OCI-LY7 (cell line): Measurements from ENCODE around the gene RC3H1.

ENCODE experiments used
- EZH2phosphoT487 ChIP-seq: fragments of 200-600 bp; sonication (generic); IDR thresholded peaks from 2 replicates; pipeline ENCODE4 v1.6.1; 2018; ENCODE audit warnings: low read depth, borderline replicate concordance, mild to moderate bottlenecking, mixed run types, antibody characterized with exemption, low read length, moderate library complexity, mixed read lengths
- TF ChIP-seq, protein P1 (sequence below): fragments of 200-600 bp; sonication (generic); conservative IDR thresholded peaks from 2 replicates; pipeline ENCODE4 v1.5.1; 2014; ENCODE audit warnings: mild to moderate bottlenecking, antibody characterized with exemption, low read length, moderate library complexity, mixed read lengths

DNA sequence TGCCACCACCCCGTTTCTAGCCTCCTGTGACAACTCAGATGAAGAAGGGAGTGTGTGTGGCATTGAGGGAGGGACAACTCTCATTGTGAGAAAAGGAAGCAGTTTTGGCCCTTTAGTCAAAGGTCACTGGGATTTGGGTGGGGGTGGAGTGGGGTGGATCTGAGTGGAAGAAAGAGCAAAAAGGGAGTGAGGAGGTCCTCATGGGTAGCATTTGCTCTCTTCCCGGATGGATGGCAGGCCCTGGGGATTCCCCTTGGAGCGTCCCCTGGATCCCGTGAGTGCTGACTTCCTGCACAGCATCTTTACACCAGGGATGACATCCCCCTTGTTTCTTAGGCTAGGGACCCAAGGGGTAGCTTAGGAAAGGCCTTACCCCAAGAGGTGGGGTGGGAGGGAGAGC lies 105.5 kb downstream of the RC3H1 start:
- TF ChIP-seq, protein P1, sequence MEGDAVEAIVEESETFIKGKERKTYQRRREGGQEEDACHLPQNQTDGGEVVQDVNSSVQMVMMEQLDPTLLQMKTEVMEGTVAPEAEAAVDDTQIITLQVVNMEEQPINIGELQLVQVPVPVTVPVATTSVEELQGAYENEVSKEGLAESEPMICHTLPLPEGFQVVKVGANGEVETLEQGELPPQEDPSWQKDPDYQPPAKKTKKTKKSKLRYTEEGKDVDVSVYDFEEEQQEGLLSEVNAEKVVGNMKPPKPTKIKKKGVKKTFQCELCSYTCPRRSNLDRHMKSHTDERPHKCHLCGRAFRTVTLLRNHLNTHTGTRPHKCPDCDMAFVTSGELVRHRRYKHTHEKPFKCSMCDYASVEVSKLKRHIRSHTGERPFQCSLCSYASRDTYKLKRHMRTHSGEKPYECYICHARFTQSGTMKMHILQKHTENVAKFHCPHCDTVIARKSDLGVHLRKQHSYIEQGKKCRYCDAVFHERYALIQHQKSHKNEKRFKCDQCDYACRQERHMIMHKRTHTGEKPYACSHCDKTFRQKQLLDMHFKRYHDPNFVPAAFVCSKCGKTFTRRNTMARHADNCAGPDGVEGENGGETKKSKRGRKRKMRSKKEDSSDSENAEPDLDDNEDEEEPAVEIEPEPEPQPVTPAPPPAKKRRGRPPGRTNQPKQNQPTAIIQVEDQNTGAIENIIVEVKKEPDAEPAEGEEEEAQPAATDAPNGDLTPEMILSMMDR, result no peak
- no peak for TF ChIP-seq EZH2phosphoT487
